Measurements from ENCODE around the gene CHMP4A. TPM values are rescaled to one million over a fixed set of nuclear protein-coding genes. Genes with fewer than 3 reads are reported as not detected.
A peak's percentile ranks its signal among the peaks of the same experiment; 100 is the strongest.

Gene CHMP4A
- total and polyA plus RNA-seq, 2 of the 13 experiments (the other 11 are each of a cell fraction or from before 2014, with no cell fraction given), result 83.6 to 113 TPM

GRCh38 chr14:24188251-24189058, 24.8 kb downstream of the CHMP4A start, which contains the start of gene IPO4 (continued):
- TF ChIP-seq GMEB2 (CRISPR knock-in tag; IDR thresholded peaks at IDR 0.05; ENCODE audit: low read depth) (peak; percentile 72), HBP1 (CRISPR knock-in tag; IDR thresholded peaks at IDR 0.05; ENCODE audit: low read depth) (peak; percentile 98), SRF (IDR thresholded peaks at IDR 0.05; ENCODE audit: low read depth, low read length) (peak; percentile 93), SNRNP70 (IDR thresholded peaks at IDR 0.05; ENCODE audit: low read depth, low read length) (no peak), RFX3 (CRISPR knock-in tag; IDR thresholded peaks at IDR 0.05) (peak; percentile 99), ZBTB37 (CRISPR knock-in tag; IDR thresholded peaks at IDR 0.05) (peak; percentile 83), CCDC6 (CRISPR knock-in tag; IDR thresholded peaks at IDR 0.05) (no peak), ZNF205 (CRISPR knock-in tag; IDR thresholded peaks at IDR 0.05) (peak; percentile 98), DR1 (CRISPR knock-in tag; IDR thresholded peaks at IDR 0.05) (peak; percentile 88; the same call in 1 of the 2 replicates), SP2 (CRISPR knock-in tag; IDR thresholded peaks at IDR 0.05) (peak; percentile 86), ASH2L (IDR thresholded peaks at IDR 0.05; ENCODE audit: insufficient read length, low read depth, low read length) (peak; percentile 100), ZNF34 (CRISPR knock-in tag; IDR thresholded peaks at IDR 0.05; ENCODE audit: borderline replicate concordance) (peak; percentile 99; the same call in 1 of the 2 replicates), ZMYM3 (CRISPR knock-in tag; IDR thresholded peaks at IDR 0.05) (peak; percentile 76; the same call in 1 of the 2 replicates), ZNF235 (CRISPR knock-in tag; IDR thresholded peaks at IDR 0.05; ENCODE audit: borderline replicate concordance) (peak; percentile 99; the same call in 1 of the 2 replicates), ZNF878 (CRISPR knock-in tag; IDR thresholded peaks at IDR 0.05) (no peak), STAT6 (CRISPR knock-in tag; IDR thresholded peaks at IDR 0.05; ENCODE audit: borderline replicate concordance) (peak; percentile 100; the same call in 1 of the 2 replicates), ZNF576 (CRISPR knock-in tag; IDR thresholded peaks at IDR 0.05) (peak; percentile 92)

All from HepG2 (cell line).